ENCODE data around the gene LRP1. TPM values are rescaled to one million over a fixed set of nuclear protein-coding genes. Genes with fewer than 3 reads are reported as not detected.

LRP1 gene
- total RNA-seq, 1 experiment from 2014 or later, result 14.7 TPM

- DNase-seq (no peak), ATAC-seq (no peak)
- Histone ChIP-seq H3K4me3 (ENCODE audit: low read length) (no peak overlapping the region), H4K20me1 (ENCODE audit: low read length) (no peaks in the 10 kb centered on the region), H3K4me1 (ENCODE audit: insufficient read depth, low read length) (peaks cover 21% of the 10 kb centered on the region), H2AFZ (ENCODE audit: low read length) (no peak overlapping the region), H3K4me2 (ENCODE audit: low read length) (no peak overlapping the region), H3K27ac (ENCODE audit: low read length) (no peak overlapping the region), H3K9me3 (ENCODE audit: low read length) (no peaks in the 10 kb centered on the region), H3K36me3 (ENCODE audit: low read depth, low read length) (peaks cover 6% of the 10 kb centered on the region; the same call in 1 of the 2 replicates), H3K9me2 (replicated peaks; ENCODE audit: low read length) (no peaks in the 10 kb centered on the region), H3K79me2 (ENCODE audit: low read length) (no peaks in the 10 kb centered on the region), H3K27me3 (ENCODE audit: low read length) (no peaks in the 10 kb centered on the region), H3K9ac (ENCODE audit: low read length) (no peak overlapping the region), H3F3A (ENCODE audit: low read length, unreplicated experiment) (no peaks in the 10 kb centered on the region)
- TF ChIP-seq EZH2phosphoT487 (IDR thresholded peaks at IDR 0.05; ENCODE audit: borderline replicate concordance, low read length) (no peak), CTCF (conservative IDR thresholded peaks at IDR 0.05; ENCODE audit: low read depth, low read length) (no peak), EZH2 (IDR thresholded peaks at IDR 0.05; ENCODE audit: low read length, unreplicated experiment) (no peak)
- ChIA-PET CTCF (interaction anchor here (0.6 kb wide), 1 partner anchor 57 kb away, joined by 3 read pairs; no protein-coding TSS in a partner anchor), POLR2A (ENCODE audit: unreplicated experiment) (no interaction called here)
- intact Hi-C loops (cut with micrococcal nuclease), result loop anchor here (5.0 kb wide), 1 partner anchor 114 kb away; no protein-coding TSS in a partner anchor
- BruUV-seq (replicated peaks), result no TSS peak
Measured at GRCh38 chr12:57181072-57181471, 52.8 kb downstream of the LRP1 start.

GRCh38 chr12:57181561-57182155 is 53.4 kb downstream of the LRP1 start:
- H3K9me2 ChIP-seq (replicated peaks; ENCODE audit: low read length), result no peaks in the 10 kb centered on the region
- peaks cover 16% of the 10 kb centered on the region for H3K4me1 ChIP-seq (ENCODE audit: insufficient read depth, low read length)
- no peak for ATAC-seq
- no peak overlapping the region for H3K27ac ChIP-seq (ENCODE audit: low read length)
- POLR2A ChIA-PET (ENCODE audit: unreplicated experiment), result no interaction called here
- H3K36me3 ChIP-seq (ENCODE audit: low read depth, low read length), result peaks cover 6% of the 10 kb centered on the region; the same call in 1 of the 2 replicates
- H4K20me1 ChIP-seq (ENCODE audit: low read length), result no peaks in the 10 kb centered on the region
- H3K4me2 ChIP-seq (ENCODE audit: low read length), result no peak overlapping the region
- H3K79me2 ChIP-seq (ENCODE audit: low read length), result no peaks in the 10 kb centered on the region
- no peak overlapping the region for H3K9ac ChIP-seq (ENCODE audit: low read length)
- BruUV-seq (replicated peaks), result no TSS peak
- H3K9me3 ChIP-seq (ENCODE audit: low read length), result no peaks in the 10 kb centered on the region
- H3K27me3 ChIP-seq (ENCODE audit: low read length), result no peaks in the 10 kb centered on the region
- no peaks in the 10 kb centered on the region for H3F3A ChIP-seq (ENCODE audit: low read length, unreplicated experiment)
- intact Hi-C loops (cut with micrococcal nuclease), result loop anchor here (5.0 kb wide), 1 partner anchor 114 kb away; no protein-coding TSS in a partner anchor
- H3K4me3 ChIP-seq (ENCODE audit: low read length), result no peak overlapping the region
- CTCF ChIA-PET, result interaction anchor here (0.6 to 1.8 kb wide), 3 partner anchors 54 to 57 kb away, joined by 3 to 18 read pairs (median 4); no protein-coding TSS in a partner anchor
- TF ChIP-seq EZH2 (IDR thresholded peaks at IDR 0.05; ENCODE audit: low read length, unreplicated experiment) (no peak), EZH2phosphoT487 (IDR thresholded peaks at IDR 0.05; ENCODE audit: borderline replicate concordance, low read length) (no peak), CTCF (conservative IDR thresholded peaks at IDR 0.05; ENCODE audit: low read depth, low read length) (no peak)
- DNase-seq, result no peak
- H2AFZ ChIP-seq (ENCODE audit: low read length), result no peak overlapping the region
